MM.1S (cell line): ENCODE measurements around the gene ZBTB46.

ENCODE experiments used
- CTCF ChIP-seq: fragments of 300-600 bp; sonication (generic); IDR thresholded peaks from 2 replicates; pipeline ENCODE4 v1.5.1; 2016; ENCODE audit warnings: antibody characterized with exemption, low read length, mixed read lengths
- EZH2 ChIP-seq: fragments of 300-600 bp; sonication (generic); optimal IDR thresholded peaks from 2 replicates; pipeline ENCODE3; 2017; ENCODE audit warnings: low read depth, mild to moderate bottlenecking, antibody characterized with exemption, low read length, mixed read lengths

GRCh38 chr20:63749597-63750508, 81.2 kb downstream of the ZBTB46 start:
- no peak for TF ChIP-seq CTCF
- no peak for TF ChIP-seq EZH2
